ENCODE results near the gene ZNF664.

ZNF664 gene

DNA sequence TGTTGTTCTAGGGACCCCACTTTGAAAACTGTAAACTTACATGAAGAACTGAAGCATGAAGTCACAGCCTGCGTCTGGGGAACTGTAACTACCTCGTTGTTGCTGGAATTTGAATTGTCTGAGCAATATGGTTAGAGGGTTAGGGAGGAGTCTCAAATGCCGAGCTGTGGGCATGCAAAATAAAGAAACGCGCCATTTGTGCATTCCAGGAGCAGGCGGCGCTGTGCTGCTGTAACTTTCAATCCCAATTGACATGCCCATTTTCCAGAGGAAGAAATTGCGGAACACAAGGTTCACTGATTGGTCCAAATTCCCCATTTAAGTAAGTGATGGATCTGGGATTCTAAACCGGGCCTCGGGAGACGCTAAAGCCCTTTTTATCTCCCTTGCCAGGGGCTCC is 61.3 kb downstream of the ZNF664 start:
- no peak for ATAC-seq
- no peak for DNase-seq

DNA sequence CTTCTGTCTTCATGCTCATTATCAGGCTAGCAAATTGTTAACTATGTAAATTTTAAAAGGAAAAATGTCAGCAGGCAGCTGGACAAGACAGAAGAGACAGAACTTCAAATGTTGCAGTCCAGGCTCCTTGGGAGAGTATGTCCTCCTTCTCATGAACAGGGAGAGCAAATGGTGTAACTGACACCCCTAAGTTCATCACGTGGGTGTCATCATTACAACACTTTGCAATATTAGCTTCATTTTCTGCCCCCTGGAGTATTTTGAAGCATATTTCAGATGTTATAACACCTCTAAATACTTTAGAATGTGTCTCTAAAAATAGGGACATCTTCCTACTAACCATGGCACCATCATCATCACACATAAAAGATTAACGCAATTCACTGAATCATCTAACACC is 62.1 kb downstream of the ZNF664 start:
- no peak for ATAC-seq

DNA sequence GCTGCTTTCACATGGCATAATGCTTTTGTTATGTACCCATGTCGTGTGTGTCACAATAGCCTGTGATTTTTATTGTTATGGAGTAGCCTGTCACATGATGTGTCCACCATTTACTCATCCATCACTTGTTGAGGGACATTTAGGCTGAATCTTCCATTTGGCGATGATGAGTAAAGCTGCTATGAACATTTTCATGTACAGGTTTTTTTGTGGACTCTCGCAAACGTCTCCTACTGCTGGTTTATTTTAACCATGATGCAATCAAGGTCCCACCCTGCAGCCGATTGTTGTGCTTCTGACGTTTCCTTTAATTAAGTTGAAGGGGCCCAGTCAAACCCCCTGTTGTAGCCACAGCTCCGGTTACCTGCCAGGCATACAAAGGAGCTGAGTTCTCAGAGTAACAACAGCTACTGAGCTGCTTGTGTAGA is 63.2 kb downstream of the ZNF664 start:
- DNase-seq (no peak), ATAC-seq (no peak)

More for the DNA sequence above, 62.1 kb downstream of the ZNF664 start:
- no peak for DNase-seq

DNA sequence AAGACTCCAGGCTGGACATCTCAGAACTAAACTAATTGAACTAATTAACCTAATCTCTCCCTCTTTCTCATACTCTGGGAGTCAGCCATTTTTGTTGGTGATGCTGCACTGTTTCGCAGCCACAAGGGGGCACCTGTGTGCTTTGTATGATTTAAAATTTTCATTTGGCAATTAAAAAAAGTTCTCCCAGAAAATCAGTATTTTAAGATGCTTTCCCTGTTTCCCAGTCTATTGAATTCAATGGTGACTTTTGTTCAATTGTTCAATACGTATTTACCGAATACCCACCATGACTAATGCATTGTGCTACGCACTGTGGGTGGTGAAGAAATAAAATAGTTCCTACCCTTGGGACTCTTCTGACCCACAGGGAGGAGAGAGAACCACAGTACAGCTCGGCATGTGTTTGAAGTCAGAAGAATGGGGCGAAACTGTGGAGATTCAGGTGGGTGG is 63.7 kb downstream of the ZNF664 start:
- DNase-seq: peak; percentile 39
- no peak for ATAC-seq

DNA sequence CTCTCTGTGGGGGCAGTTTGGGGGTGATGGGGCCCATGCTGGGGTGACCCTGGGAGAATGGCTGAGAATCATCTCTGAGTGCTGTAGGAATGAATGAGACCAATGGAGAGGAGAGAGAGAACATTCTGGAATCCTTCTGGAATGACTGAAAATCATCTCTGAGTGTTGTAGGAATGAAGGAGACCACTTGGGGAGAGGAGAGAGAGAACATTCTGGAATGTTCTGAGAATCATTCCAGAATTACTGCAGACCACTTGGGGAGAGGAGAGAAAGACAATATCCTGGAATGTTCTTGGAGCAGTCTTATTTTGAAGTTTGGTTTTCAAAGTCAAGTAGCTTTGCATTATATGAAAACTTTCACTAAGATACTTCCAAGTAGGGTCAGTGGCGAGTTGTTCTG is 64.3 kb downstream of the ZNF664 start:
- ATAC-seq (no peak), DNase-seq (no peak)

DNA sequence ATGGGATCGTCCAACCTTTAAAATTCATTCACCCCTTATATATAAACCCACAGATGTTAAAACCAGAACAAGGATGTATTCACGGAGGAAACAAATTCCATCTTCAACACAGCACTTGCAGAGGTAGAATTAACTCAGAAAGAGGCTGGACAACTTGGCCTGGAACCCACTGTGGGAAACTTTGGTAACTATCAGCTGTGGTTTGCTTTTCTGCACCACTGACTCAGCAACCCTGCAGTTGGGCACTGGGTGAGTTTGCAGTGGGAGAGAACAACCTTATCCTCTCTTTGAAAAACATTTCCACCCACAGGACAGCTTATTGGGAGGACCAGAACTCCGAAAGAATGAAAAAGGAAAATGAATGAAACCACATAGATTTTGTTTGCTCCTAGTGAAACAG is 66.3 kb downstream of the ZNF664 start:
- DNase-seq: no peak
- no peak for ATAC-seq

DNA sequence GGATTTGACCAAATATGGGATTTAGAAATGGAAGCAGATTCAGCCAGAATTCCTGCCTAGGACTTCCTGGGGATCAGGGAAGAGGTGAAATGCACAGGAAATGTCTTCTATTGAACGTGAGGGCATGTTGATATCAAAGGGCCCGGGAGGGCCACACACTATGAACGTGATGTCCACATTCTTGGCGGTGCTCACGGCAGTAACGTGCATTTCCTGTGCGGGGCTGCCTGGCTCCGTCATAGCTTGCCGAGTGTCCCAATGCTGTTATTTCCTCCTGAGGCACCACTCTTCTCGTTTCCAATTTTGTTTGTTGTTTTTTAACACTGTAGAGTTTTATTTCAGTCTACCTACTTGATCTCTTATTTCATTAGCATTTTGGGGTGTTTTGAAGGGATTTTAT is 67.3 kb downstream of the ZNF664 start:
- DNase-seq (no peak), ATAC-seq (no peak)

DNA sequence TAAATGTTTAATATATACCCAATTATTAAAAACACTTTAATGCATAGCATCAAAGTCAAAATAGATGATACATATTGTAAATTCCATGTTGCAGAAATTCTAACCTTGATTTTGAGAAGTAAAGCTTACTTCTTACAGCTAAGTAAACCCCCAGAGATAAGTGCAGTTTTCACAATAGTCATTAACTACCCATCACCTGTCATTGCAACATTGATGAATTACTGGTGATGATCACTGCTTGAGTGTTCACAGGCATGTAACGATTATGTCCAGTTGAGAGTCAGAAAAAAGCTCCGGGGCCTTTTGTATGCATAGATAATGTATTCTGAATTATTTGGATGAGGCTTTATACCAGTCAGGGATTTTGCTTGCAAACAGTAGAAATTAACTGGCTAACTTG is 67.7 kb downstream of the ZNF664 start:
- DNase-seq: no peak
- no peak for ATAC-seq

DNA sequence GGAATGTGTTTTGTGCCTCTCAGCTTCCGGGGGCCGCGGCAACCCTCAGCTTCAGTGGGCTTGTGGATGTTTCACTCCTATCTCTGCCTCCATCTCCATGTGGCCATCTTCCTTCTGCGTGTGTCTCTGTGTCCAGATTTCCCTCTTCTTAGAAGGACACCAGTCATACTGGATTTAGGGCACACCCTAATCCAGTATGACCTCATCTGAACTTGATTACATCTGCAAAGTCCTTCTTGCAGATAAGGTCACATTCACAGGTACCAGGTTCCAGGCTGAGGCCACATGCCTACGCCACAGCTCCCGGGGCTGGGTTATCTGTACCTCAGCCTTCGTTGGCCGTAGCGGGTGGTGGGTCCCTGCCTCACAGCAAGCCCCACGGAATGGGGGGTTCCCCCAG is 68.9 kb downstream of the ZNF664 start:
- ATAC-seq (no peak), DNase-seq (no peak)

DNA sequence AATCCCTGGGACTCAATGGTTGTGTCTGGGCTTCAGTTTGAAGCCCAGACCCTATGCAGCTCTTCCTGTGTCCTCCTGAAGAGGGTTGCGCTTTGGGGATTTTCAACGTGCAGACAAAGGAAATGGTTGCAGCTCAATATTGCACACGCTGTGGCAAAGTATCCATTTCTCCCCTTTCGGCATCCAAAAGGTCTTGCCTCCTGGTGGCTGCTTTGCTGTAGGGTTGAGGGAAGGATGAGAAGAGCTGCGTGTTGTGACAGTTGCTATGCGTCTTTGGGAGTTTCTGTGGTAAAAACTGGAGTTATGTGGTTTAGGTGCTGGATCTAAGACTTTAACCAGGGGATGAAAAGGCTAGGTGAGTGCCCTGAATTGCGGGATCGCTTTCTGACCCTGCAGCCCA is 71.0 kb downstream of the ZNF664 start:
- ATAC-seq (no peak), DNase-seq (no peak)

DNA sequence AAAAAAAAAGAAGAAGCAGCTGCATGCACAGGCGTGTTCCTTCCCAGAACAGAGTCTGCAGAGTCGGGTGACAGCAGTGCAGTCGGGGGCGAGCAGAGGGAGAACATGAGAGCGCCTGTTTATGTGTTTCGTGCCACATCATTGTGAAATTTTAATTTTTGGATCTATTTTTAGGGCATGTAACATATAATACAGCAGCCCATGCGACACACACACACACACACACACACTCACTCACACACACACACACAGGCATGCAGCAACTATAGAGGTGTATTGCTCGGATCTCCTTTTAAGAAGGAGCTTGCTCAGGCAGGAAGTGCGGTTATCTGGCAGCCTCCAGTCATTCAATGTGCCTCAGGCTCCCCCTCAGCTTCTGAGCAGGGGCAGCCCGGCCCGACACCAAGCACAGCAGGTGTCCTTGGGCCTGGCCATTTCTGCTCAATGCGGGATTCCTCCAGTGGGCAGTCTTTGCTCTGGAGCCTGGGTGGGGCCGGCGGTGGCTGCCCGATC is 71.8 kb downstream of the ZNF664 start:
- DNase-seq: no peak
- ATAC-seq: no peak

DNA sequence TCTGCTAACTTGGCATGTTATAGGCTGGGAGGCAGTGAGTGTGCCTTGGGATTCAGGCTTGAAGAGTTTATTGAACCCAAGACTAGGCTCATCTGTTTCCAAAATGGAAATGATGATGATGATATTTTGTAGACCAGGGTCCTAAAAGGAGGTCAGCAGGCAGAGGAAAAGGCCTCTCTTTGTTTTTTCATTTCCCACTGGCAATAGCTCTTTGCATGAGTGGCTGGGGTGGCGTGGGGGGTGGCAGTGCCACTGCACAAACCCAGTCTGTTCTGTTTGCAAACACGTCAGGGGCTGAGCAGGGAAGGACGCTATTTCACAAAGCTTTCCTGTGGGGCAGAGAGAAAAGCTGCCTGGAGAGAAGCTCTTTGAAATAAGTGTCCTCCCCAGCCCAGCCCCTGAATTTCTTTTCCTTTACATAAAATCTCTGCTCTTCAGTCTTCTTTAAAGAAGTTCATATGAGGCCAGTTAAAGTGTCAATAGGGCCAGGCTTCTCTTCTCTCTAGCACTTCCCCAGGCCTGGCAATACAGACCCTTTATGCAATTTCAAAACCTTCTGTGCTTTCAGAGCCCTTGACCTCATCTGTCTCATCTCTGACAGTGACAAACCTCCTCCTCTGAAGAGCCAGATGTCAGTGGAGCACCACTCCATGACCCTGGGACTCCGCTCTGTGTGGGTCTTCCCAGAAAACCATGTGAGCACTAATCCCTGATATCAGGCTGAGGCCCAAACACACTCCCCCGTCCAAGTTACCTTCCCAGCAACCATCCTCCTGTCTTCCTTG is 72.8 kb downstream of the ZNF664 start:
- DNase-seq: no peak
- ATAC-seq: no peak

DNA sequence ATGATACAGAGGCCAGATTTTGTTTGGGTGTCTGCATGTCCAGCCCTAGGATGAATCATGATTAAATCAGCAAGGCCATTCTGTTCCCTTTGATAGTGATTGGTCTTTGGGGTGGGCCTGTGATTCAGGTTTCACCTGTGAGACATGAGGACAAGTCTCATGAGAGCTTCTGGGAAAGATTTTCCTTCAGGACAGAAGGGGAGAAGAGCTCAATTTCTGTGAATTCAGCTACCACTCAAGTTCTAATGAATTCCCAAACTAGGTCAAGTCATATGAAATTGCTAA is 73.4 kb downstream of the ZNF664 start:
- no peak for ATAC-seq
- no peak for DNase-seq

DNA sequence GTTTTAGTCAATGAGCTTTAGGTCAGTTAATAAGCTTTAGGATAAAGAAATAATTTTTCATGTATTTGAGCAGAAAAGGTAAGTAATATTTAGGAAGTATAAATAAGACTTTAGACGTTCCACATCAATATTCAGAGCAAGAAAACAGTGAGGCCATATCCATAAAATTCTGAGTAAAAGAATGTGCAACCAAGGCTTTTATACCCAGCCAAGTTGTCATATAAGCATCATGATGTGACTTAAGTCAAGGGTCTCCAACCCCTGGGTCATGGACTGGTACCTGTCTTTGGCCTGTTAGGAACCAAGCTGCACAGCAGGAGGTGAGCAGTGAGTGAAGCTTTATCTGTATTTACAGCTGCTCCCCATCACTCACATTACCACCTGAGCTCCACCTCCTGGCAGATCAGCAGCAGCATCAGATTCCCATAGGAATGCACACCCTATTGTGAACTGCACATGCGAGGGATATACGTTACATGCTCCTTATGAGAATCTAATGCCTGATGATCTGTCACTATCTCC is 74.1 kb downstream of the ZNF664 start:
- ATAC-seq (no peak), DNase-seq (no peak)

DNA sequence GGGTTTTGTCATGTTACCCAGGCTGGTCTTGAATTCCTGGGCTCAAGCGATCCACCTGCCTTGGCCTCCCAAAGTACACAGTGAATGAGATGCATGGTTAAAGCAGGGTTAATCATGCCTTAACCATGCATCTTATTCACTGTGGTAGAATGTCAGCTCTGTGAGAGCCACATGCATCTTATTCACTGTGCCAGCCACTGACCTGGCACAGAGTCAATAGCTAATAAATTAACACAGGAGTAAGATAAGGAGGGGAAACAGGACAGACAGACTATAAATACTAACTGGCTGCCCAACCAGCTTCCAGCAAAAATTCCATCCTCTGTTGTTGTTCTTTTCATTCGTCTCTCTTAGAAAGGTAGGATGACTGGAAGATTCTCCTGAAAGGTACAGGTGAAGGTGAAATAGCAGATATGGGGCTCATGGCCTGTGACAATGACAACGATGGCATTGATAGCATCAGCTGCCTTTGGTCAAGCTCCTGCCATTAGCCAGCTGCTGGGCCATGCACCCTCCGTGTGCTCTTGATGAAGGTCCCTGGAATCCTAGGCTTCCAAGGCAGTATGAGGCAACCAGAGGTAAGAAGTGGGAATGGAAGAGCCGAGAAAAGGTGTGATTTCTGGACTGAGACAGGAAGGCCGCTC is 76.6 kb downstream of the ZNF664 start:
- no peak for ATAC-seq
- no peak for DNase-seq

DNA sequence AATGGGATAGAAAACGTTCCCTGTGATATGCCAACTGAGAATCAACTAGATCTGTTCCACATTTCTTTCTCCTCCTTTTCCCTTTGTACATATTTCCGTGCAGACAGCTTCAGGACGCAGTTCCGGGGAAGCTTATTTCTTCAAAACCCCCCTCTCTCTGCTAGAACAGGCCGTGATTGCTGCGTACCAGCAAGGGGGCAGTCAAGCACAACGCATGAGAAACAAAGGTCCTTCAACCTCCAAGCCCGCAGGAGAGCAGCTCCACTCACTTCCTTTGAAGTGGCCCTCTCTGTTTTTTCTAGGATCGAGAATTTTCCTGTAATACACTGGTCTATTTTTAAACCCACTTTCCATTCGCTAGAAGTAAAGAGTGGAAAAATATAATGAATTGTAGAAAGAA is 80.8 kb downstream of the ZNF664 start:
- no peak for DNase-seq
- ATAC-seq: no peak

DNA sequence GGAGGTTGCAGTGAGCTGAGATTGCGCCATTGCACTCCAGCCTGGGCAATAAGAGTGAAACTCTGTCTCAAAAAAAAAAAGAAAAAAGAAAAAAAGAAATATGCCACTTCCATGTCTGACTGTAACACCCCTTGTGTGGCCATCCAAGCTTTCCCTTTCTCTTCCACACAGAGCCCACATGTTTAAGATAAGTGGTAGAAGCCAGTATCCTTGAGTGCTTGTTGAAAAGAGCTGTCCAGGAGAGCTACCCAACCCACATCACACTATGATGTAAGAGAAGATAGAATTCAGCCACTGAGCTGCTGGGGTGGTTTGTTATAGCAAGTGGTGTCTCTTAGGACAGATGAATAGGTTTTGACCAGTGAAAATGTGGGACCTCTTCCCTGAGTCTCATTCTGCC is 82.1 kb downstream of the ZNF664 start:
- DNase-seq (no peak), ATAC-seq (no peak)

DNA sequence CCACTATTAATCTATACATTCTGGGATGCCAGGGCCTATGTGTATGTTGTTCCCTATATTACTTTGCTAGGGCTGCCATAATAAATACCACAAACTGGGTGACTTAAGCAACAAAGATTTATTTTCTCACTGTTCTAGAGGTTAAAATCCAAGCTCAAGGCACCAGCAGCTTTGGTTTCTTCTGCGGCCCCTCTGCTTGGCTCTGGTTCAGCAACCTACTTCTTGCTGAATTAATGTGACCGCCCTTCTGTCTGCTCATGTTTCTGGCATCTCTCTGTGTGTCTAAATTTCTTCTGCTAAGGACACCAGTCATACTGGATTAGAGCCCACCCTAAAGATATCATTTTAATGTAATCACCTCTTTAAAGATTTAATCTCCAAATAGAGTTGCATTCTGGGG is 84.7 kb downstream of the ZNF664 start:
- DNase-seq (no peak), ATAC-seq (no peak)

DNA sequence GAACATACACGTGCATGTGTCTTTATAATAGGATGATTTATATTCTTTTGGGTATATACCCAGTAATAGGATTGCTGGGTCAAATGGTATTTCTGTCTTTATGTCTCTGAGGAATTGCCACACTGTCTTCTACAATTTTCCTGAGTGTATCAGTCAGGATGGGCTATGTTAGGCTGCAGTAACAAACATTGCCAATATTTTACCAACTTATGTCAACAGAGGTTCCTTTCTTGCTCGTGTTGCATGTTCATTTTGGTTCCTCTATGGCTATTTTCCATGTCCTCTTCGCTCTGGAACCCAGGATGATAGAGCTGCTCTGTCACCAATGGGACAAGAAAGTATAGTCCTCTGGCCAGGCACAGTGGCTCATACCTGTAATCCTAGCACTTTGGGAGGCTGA is 86.7 kb downstream of the ZNF664 start:
- DNase-seq (no peak), ATAC-seq (no peak)
